IMR-90 (cell line): ENCODE results near the gene GALC. TPM values are rescaled to one million over a fixed set of nuclear protein-coding genes. Genes with fewer than 3 reads are reported as not detected.

ENCODE experiments used
- ATAC-seq: fragments of 200-7000 bp; cut with Tn5 transposase; 2 replicates; pipeline ENCODE4 v1.9.1; 2020; ENCODE audit warnings: low read depth, mild to moderate bottlenecking, moderate library complexity
- BruUV-seq: library from RNA; stranded (reverse); fragments of 400-500 nt; replicated peaks from 2 replicates; lab custom pipeline; 2021; lab: Mats Ljungman, UMichigan
- CTCF ChIA-PET: fragments of 300-600 bp; formaldehyde crosslinking; extraction: SDS; loops from one replicate; lab custom pipeline; 2021; ENCODE audit warnings: antibody characterized with exemption; lab: Yijun Ruan, JAX
- POLR2A ChIA-PET: fragments of 300-600 bp; sonication (Branson Sonifier 250); formaldehyde crosslinking; loops from one replicate; lab custom pipeline; 2022; ENCODE audit warnings: antibody characterized with exemption; ENCODE audit not compliant: unreplicated experiment; lab: Charles Lee
- DNase-seq: peaks from one replicate; pipeline ENCODE4 v3.0.0; 2013
- H2AFZ ChIP-seq: replicated peaks from 2 replicates; pipeline ENCODE3; 2013; ENCODE audit warnings: low read length, mild to moderate bottlenecking; ENCODE audit not compliant: poor library complexity
- H2AK5ac ChIP-seq: 2 replicates; pipeline ENCODE4 v1.6.1; 2013; ENCODE audit warnings: low read depth, low read length, inconsistent platforms
- H2AK9ac ChIP-seq: replicated peaks from 2 replicates; pipeline ENCODE3; 2013; ENCODE audit warnings: mild to moderate bottlenecking, low read depth, low read length, moderate library complexity; ENCODE audit not compliant: poor library complexity
- H2BK120ac ChIP-seq: 2 replicates; pipeline ENCODE4 v1.6.1; 2013; ENCODE audit warnings: low read depth, low read length, inconsistent platforms
- H2BK15ac ChIP-seq: 3 replicates; pipeline ENCODE4 v1.6.1; 2013; ENCODE audit warnings: low read depth, low read length, inconsistent platforms
- H2BK20ac ChIP-seq: 2 replicates; pipeline ENCODE4 v1.6.1; 2013; ENCODE audit warnings: low read depth, mild to moderate bottlenecking, inconsistent platforms, low read length, moderate library complexity
- H2BK5ac ChIP-seq: 2 replicates; pipeline ENCODE4 v1.6.1; 2013; ENCODE audit warnings: mild to moderate bottlenecking, low read depth, low read length, inconsistent platforms; ENCODE audit not compliant: poor library complexity, severe bottlenecking
- H3K14ac ChIP-seq: replicated peaks from 2 replicates; pipeline ENCODE4 v1.6.1; 2013; ENCODE audit warnings: low read depth, low read length, inconsistent platforms
- H3K18ac ChIP-seq: 2 replicates; pipeline ENCODE4 v1.6.1; 2013; ENCODE audit warnings: low read depth, low read length, control low read depth
- H3K23ac ChIP-seq: 2 replicates; pipeline ENCODE4 v1.6.1; 2013; ENCODE audit warnings: low read depth, low read length, inconsistent platforms
- H3K27ac ChIP-seq: 2 replicates; pipeline ENCODE4 v1.5.1; 2013; ENCODE audit warnings: mild to moderate bottlenecking, control low read depth, low read length; ENCODE audit not compliant: insufficient read depth
- H3K27me3 ChIP-seq: 2 replicates; pipeline ENCODE4 v1.6.1; 2013; ENCODE audit warnings: low read length; ENCODE audit not compliant: control insufficient read depth, insufficient read depth
- H3K36me3 ChIP-seq: 2 replicates; pipeline ENCODE4 v1.6.1; 2013; ENCODE audit warnings: low read length, mixed read lengths; ENCODE audit not compliant: control insufficient read depth, insufficient read depth
- H3K4ac ChIP-seq: 2 replicates; pipeline ENCODE4 v1.6.1; 2013; ENCODE audit warnings: low read depth, low read length, inconsistent platforms
- H3K4me1 ChIP-seq: 2 replicates; pipeline ENCODE4 v1.6.1; 2013; ENCODE audit warnings: low read length, mixed read lengths; ENCODE audit not compliant: control insufficient read depth, insufficient read depth
- H3K4me2 ChIP-seq: 2 replicates; pipeline ENCODE4 v1.6.1; 2013; ENCODE audit warnings: low read depth, mild to moderate bottlenecking, control low read depth, low read length, moderate library complexity
- H3K4me3 ChIP-seq: 2 replicates; pipeline ENCODE4 v1.5.1; 2013; ENCODE audit warnings: low read depth, mild to moderate bottlenecking, control low read depth, low read length, moderate library complexity; ENCODE audit not compliant: insufficient read depth
- H3K56ac ChIP-seq: 2 replicates; pipeline ENCODE4 v1.6.1; 2013; ENCODE audit warnings: low read length, inconsistent platforms; ENCODE audit not compliant: insufficient read depth; ENCODE audit errors: extremely low read depth
- H3K79me1 ChIP-seq, 2 experiments: 2 replicates each; pipeline ENCODE4 v1.6.1; 2013; ENCODE audit warnings: low read length in 2 of 2, inconsistent platforms in 1 of 2, low read depth in 1 of 2
- H3K9ac ChIP-seq: 2 replicates; pipeline ENCODE4 v1.6.1; 2013; ENCODE audit warnings: low read depth, low read length, control low read depth
- H3K9me1 ChIP-seq: 2 replicates; pipeline ENCODE4 v1.6.1; 2013; ENCODE audit warnings: low read length, inconsistent platforms; ENCODE audit not compliant: insufficient read depth
- H3K9me3 ChIP-seq: 2 replicates; pipeline ENCODE4 v1.6.1; 2013; ENCODE audit warnings: low read length; ENCODE audit not compliant: control insufficient read depth, insufficient read depth
- H4K20me1 ChIP-seq: 2 replicates; pipeline ENCODE4 v1.6.1; 2013; ENCODE audit warnings: low read length, inconsistent platforms; ENCODE audit not compliant: insufficient read depth
- H4K5ac ChIP-seq: 2 replicates; pipeline ENCODE4 v1.6.1; 2013; ENCODE audit warnings: mild to moderate bottlenecking, low read depth, low read length, control low read depth
- H4K8ac ChIP-seq, 2 experiments: 2 replicates each; pipeline ENCODE4 v1.6.1; 2013; ENCODE audit warnings: low read depth in 2 of 2, low read length in 2 of 2, control low read depth in 1 of 2, inconsistent platforms in 1 of 2
- H4K91ac ChIP-seq: 2 replicates; pipeline ENCODE4 v1.6.1; 2013; ENCODE audit warnings: low read depth, low read length, inconsistent platforms; ENCODE audit not compliant: insufficient read depth
- MXI1 ChIP-seq: IDR thresholded peaks from 2 replicates; pipeline ENCODE4 v1.6.1; 2012; ENCODE audit warnings: low read depth, mild to moderate bottlenecking, low read length, moderate library complexity, borderline replicate concordance
- RAD21 ChIP-seq: IDR thresholded peaks from 2 replicates; pipeline ENCODE4 v1.6.1; 2012; ENCODE audit warnings: low read length, improper control_type of control experiment
- SMC3 ChIP-seq: fragments of 150-350 bp; IDR thresholded peaks from 2 replicates; pipeline ENCODE4 v1.6.1; 2016; ENCODE audit warnings: low read depth, mild to moderate bottlenecking, antibody characterized with exemption, low read length, moderate library complexity
- WGBS, 2 experiments: methylation state at CpG; one replicate each; pipeline versions ENCODE4 v1.1.5 to v1.1.7; 2013; ENCODE audit warnings: missing lambda C conversion rate in 2 of 2; ENCODE audit not compliant: insufficient read length in 1 of 2; ENCODE audit errors: extremely low coverage in 2 of 2; 5-methylcytosine and 5-hydroxymethylcytosine counted together
- dilution Hi-C: fragments of 300-500 bp; cut with HindIII; formaldehyde crosslinking; loops from one replicate; pipeline ENCODE4 v1.14.3; 2018; ENCODE audit warnings: low sequenced_read_pairs; ENCODE audit not compliant: unreplicated experiment
- in situ Hi-C: fragments of 300-500 bp; cut with MboI; formaldehyde crosslinking; loops from 3 replicates; pipeline ENCODE4 v1.14.3; 2019; ENCODE audit warnings: low sequenced_read_pairs, inconsistent platforms, mixed read lengths
- intact Hi-C: fragments of 100-400 bp; cut with micrococcal nuclease; formaldehyde crosslinking; loops from 2 replicates; pipeline ENCODE4 v1.10.0; 2022
- polyA plus RNA-seq, 3 experiments: library from polyadenylated mRNA; depleted of rRNA; stranded (reverse); fragments of >200 nt; gene quantifications; 2 replicates each; pipeline ENCODE4 v1.2.3, GENCODE V29; 2012; ENCODE audit warnings: low replicate concordance in 1 of 3
- total RNA-seq: library from RNA; depleted of rRNA; stranded (reverse); fragments of >200 nt; gene quantifications from 2 replicates; pipeline ENCODE4 v1.2.3, GENCODE V29; 2012

The GALC gene
- total and polyA plus RNA-seq, 2 of the 4 experiments (the other 2 are of a cell fraction), result 6.3 to 7.9 TPM

GRCh38 chr14:87989221-87989955 lies 3.6 kb downstream of the GALC start:
- Histone ChIP-seq H3K4me3 (no peak overlapping the region), H3K9me1 (peaks cover 3% of the 10 kb centered on the region; the same call in 1 of the 2 replicates), H3K4ac (no peak overlapping the region), H2BK5ac (no peak overlapping the region), H2AFZ (no peak overlapping the region), H4K20me1 (no peaks in the 10 kb centered on the region), H3K18ac (no peak overlapping the region), H2BK120ac (no peak overlapping the region), H2AK5ac (no peak overlapping the region), H2BK20ac (no peak overlapping the region), H3K56ac (no peak overlapping the region), H3K27me3 (no peaks in the 10 kb centered on the region), H4K5ac (no peak overlapping the region), H3K36me3 (peaks cover under 1% of the 10 kb centered on the region; the same call in 1 of the 2 replicates), H2AK9ac (no peak overlapping the region), H3K27ac (no peak overlapping the region), H3K79me1 (peaks cover 0 to 12% of the 10 kb centered on the region in 2 experiments; a peak in 1 of 4 replicates), H3K9me3 (no peaks in the 10 kb centered on the region), H3K14ac (no peak overlapping the region), H3K23ac (no peak overlapping the region), H3K4me1 (peaks cover 3% of the 10 kb centered on the region; the same call in 1 of the 2 replicates), H4K8ac (no peak overlapping the region), H3K4me2 (no peak overlapping the region), H2BK15ac (no peak overlapping the region), H4K91ac (no peak overlapping the region), H3K9ac (no peak overlapping the region)
- BruUV-seq, result no TSS peak
- intact Hi-C loops (no loop called here), in situ Hi-C loops (no loop called here), dilution Hi-C loops (no loop called here)
- DNase-seq, result no peak
- CTCF ChIA-PET, result no interaction called here
- no peak for TF ChIP-seq MXI1
- TF ChIP-seq SMC3, result no peak
- no peak for TF ChIP-seq RAD21
- 94% methylated on average over 5 of the region's 5 CpGs; no CpG with 5 or more reads in 1 of the 2 experiments for whole genome bisulfite sequencing, 2 experiments
- ATAC-seq, result no peak
- POLR2A ChIA-PET, result no interaction called here
